GM12874 (cell line): ENCODE results near the gene CCNJ.

Source experiments
- TF ChIP-seq, protein P1 (sequence below): IDR thresholded peaks from 2 replicates; pipeline ENCODE4 v1.5.1; 2011; ENCODE audit warnings: low read depth, mild to moderate bottlenecking, control low read depth, low read length, moderate library complexity; ENCODE audit not compliant: insufficient read depth

The CCNJ gene

DNA sequence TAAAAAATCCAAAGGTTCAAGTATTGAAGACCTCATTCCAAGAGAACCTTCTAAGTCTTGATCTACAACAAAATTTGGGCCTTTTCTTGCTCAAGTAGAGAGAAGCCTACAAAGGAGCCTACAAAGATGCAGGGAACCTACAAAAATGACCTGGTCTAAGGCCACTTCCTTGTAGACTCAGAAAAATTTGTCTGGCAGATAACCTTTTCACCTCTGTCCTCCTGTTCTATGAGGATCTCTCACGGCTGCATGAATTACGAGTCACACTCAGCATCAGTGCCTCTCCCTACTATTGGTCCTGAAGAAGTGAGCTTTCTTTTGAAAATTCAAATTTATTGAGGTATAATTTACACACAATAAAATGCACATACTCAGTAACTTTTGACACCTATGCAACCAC, 29.3 kb downstream of the CCNJ start:
- TF ChIP-seq, protein P1, sequence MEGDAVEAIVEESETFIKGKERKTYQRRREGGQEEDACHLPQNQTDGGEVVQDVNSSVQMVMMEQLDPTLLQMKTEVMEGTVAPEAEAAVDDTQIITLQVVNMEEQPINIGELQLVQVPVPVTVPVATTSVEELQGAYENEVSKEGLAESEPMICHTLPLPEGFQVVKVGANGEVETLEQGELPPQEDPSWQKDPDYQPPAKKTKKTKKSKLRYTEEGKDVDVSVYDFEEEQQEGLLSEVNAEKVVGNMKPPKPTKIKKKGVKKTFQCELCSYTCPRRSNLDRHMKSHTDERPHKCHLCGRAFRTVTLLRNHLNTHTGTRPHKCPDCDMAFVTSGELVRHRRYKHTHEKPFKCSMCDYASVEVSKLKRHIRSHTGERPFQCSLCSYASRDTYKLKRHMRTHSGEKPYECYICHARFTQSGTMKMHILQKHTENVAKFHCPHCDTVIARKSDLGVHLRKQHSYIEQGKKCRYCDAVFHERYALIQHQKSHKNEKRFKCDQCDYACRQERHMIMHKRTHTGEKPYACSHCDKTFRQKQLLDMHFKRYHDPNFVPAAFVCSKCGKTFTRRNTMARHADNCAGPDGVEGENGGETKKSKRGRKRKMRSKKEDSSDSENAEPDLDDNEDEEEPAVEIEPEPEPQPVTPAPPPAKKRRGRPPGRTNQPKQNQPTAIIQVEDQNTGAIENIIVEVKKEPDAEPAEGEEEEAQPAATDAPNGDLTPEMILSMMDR: no peak

DNA sequence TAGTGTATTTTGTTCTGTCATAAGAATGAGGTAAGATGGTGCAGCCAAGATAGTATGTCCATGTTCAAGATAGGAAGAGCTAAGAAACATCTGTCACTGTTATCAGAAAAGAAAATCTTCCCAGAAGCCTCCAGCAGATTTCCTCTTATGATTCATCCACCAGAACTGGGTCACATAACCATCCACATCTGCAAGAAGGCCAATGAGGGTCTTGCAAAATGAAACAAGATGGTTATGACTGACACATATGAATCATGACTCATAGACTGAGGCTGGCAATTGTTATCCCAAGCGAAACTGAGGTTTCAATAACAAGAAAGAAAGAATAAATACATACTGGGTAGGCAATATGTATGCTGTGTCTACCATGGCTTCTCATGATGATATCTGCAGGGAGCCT, 30.3 kb downstream of the CCNJ start:
- TF ChIP-seq, protein P1: no peak

DNA sequence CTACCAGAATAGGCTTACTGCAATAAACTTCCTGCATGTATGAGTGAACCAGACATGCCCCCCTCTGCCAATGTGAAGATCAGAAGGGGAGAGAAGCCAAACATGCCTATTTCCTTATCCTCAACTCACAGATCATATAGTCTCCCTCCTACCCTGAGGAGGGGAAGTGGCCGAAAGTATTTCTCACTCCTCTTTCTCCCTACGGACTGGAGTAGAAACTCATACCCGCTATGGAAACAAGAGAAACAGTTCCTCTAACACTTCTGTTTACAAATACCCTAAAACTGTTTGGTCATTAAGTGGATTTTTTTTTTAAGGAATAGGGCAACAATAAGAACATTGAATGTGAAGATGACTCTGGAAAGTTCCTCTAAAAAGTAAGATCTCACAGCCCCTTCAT, 31.4 kb downstream of the CCNJ start:
- TF ChIP-seq, protein P1: no peak

DNA sequence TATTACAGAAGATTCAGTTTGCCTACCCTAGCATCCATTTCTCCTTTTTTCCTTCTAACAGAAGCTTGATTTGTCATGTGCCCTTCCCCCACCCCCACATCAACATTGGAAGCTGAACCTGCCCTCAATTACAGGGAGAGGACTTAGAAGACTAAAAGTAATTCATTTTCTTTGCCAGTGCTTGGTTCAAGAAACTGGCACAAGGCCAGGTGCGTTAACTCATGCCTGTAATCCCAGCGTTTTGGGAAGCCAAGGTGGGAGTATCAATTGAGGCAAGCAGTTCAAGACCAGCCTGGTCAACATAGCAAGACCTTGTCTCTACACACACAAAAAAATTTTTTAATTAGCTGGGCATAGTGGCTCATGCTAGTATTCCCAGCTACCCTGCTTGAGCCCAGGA, 32.6 kb downstream of the CCNJ start:
- TF ChIP-seq, protein P1: no peak

DNA sequence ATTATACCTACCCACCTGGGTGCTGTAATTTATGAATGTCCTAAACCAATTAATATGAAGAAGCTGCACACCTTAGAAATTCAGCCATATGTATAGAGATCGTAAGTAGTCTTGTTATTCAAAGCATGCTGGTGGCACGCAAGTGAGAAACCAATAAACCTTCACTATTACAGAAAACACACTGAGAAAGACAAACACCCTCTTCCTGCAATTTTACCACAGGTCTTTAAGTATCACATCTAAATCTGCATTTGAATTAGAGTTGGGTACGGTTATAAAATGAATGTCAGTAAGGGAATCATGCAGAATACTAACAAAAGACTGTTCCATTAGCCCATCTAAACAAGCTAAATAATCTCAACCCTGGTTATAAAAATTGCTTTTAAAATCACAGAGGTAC, 33.8 kb downstream of the CCNJ start:
- TF ChIP-seq, protein P1: no peak

DNA sequence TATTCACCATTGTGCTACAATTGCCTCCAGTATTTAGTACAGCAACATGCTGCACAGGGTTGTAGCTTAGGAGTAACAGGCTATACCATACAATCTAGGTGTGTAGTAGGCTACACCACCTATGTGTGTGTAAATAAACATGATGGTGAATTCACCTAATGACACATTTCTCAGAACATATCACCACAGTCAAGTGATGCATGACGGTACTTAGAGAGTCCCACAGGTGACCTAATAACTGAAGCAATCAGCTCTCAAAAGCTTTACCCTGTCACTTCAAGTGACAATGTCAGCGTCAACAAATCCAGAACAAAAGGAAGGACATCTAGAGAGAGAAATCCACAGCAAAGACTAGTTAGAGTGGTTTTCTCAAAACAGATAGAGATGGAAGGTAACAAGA, 38.8 kb downstream of the CCNJ start:
- TF ChIP-seq, protein P1: no peak

DNA sequence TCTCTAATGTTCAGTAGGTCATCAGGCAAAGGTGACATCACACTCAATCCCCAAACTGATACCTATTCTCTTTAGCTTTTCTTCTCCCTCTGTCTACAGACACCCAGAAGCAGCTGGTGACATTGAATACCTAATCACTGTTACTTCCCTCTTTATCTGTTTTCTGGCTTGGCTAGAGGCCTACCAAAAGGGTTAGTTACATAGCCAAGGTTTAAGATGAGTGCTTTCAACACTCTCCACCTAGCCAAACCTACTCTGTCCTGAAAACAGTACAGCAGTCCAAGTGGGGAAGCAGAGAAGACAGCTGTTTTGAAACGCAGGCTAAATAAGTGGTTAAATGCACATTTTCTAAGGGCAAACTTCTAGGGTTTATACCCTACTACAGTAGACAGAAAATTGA, 39.4 kb downstream of the CCNJ start:
- TF ChIP-seq, protein P1: no peak

DNA sequence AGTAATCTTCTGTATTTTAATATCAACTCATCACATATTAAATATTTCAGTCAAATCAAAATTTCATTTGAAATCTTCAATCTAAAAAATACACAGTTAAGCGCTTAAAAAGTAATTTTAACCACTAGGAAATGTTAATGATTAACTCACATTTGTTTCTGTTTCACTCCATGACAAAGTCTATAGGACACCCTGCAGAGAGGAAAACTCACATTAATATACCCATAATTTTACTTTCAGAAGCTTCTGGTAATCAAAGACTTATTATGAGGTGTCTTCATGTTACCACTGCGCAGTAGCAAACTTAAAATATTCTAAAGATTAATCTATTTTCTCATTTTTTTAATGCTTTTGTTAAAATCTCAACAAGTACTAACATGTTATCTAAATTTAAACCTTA, 45.7 kb downstream of the CCNJ start:
- TF ChIP-seq, protein P1: no peak
